HepG2 (cell line): ENCODE results near the gene PHLDB1. TPM values are rescaled to one million over a fixed set of nuclear protein-coding genes. Genes with fewer than 3 reads are reported as not detected.

ENCODE experiments used
- EHMT2 ChIP-seq: fragments of 200-600 bp; sonication (generic); IDR thresholded peaks from 2 replicates; pipeline ENCODE4 v1.7.0; 2017; ENCODE audit warnings: antibody characterized with exemption, low read depth, low read length, borderline replicate concordance
- ERF ChIP-seq: IDR thresholded peaks from 2 replicates; pipeline ENCODE4 v1.6.1; 2018; ENCODE audit warnings: missing biosample characterization, missing genetic modification reagents
- NFIC ChIP-seq: IDR thresholded peaks from 2 replicates; pipeline ENCODE4 v1.6.1; 2012; ENCODE audit warnings: mild to moderate bottlenecking, low read length, inconsistent platforms
- NFKB2 ChIP-seq: sonication (generic); formaldehyde crosslinking; IDR thresholded peaks from 2 replicates; pipeline ENCODE4 v1.4.0; 2020; ENCODE audit warnings: missing genetic modification reagents, borderline replicate concordance
- NR3C1 ChIP-seq: sonication (generic); formaldehyde crosslinking; IDR thresholded peaks from 2 replicates; pipeline ENCODE4 v1.4.0; 2020; ENCODE audit warnings: missing genetic modification reagents
- POGZ ChIP-seq: sonication (generic); formaldehyde crosslinking; IDR thresholded peaks from 2 replicates; pipeline ENCODE4 v1.4.0; 2020; ENCODE audit warnings: mild to moderate bottlenecking, missing genetic modification reagents
- POLR2G ChIP-seq: fragments of 200-400 bp; formaldehyde crosslinking; IDR thresholded peaks from 2 replicates; pipeline ENCODE4 v1.6.1; 2018; ENCODE audit warnings: mild to moderate bottlenecking, low read depth, low read length, moderate library complexity
- SOX13 ChIP-seq, 3 experiments: fragments of 450-650 bp in 1 of 3; sonication (generic) in 1 of 3; formaldehyde crosslinking in 1 of 3; IDR thresholded peaks in 2 of 3; conservative IDR thresholded peaks in 1 of 3; 2 replicates each; pipeline versions ENCODE4 v1.5.0 to v1.6.1; 2016 to 2020; ENCODE audit warnings: antibody characterized with exemption in 1 of 3, mild to moderate bottlenecking in 1 of 3, missing compliant biosample characterization in 1 of 3, missing genetic modification reagents in 1 of 3, moderate library complexity in 1 of 3
- TBX3 ChIP-seq: fragments of 450-650 bp; IDR thresholded peaks from 2 replicates; pipeline ENCODE4 v1.6.1; 2017; ENCODE audit warnings: antibody characterized with exemption, mild to moderate bottlenecking, inconsistent platforms, borderline replicate concordance
- WIZ ChIP-seq: sonication (generic); formaldehyde crosslinking; IDR thresholded peaks from 2 replicates; pipeline ENCODE4 v1.5.1; 2020; ENCODE audit warnings: mild to moderate bottlenecking, missing genetic modification reagents
- ZGPAT ChIP-seq: IDR thresholded peaks from 2 replicates; pipeline ENCODE4 v1.6.1; 2016; ENCODE audit warnings: mild to moderate bottlenecking
- ZMAT3 ChIP-seq: sonication (generic); formaldehyde crosslinking; conservative IDR thresholded peaks from 2 replicates; pipeline ENCODE4 v1.7.0; 2021; ENCODE audit warnings: missing genetic modification reagents
- ZNF431 ChIP-seq: sonication (generic); formaldehyde crosslinking; IDR thresholded peaks from 2 replicates; pipeline ENCODE4 v1.9.0; 2022; ENCODE audit warnings: missing genetic modification reagents, low read depth, mild to moderate bottlenecking, borderline replicate concordance
- ZNF644 ChIP-seq: IDR thresholded peaks from 2 replicates; pipeline ENCODE4 v1.6.1; 2016; ENCODE audit warnings: low read depth
- ZNF709 ChIP-seq: sonication (generic); formaldehyde crosslinking; IDR thresholded peaks from 2 replicates; pipeline ENCODE4 v1.5.0; 2020; ENCODE audit warnings: mild to moderate bottlenecking, missing genetic modification reagents
- ZNF749 ChIP-seq: sonication (generic); formaldehyde crosslinking; IDR thresholded peaks from 2 replicates; pipeline ENCODE4 v1.8.0; 2022; ENCODE audit warnings: mild to moderate bottlenecking, missing genetic modification reagents, moderate library complexity, borderline replicate concordance
- ZNF782 ChIP-seq: sonication (generic); formaldehyde crosslinking; IDR thresholded peaks from 2 replicates; pipeline ENCODE4 v1.4.0; 2020; ENCODE audit warnings: missing genetic modification reagents, mild to moderate bottlenecking, borderline replicate concordance
- ZSCAN29 ChIP-seq: sonication (generic); formaldehyde crosslinking; conservative IDR thresholded peaks from 2 replicates; pipeline ENCODE4 v1.4.0; 2020; ENCODE audit warnings: mild to moderate bottlenecking, missing genetic modification reagents
- polyA plus RNA-seq, 8 experiments: library from polyadenylated mRNA; depleted of rRNA in 3 of 8; stranded (reverse) in 7 of 8; unstranded in 1 of 8; fragments of >200 nt; fragmentation: Illumina TruSeq in 4 of 8; extraction: Trizol in 4 of 8; gene quantifications; 2 replicates each; pipeline versions ENCODE4 v1.2.1 to v1.2.3, GENCODE V29; 2011 to 2016; ENCODE audit warnings: low read depth in 4 of 8, missing spikeins in 1 of 8, mixed read lengths in 1 of 8; ENCODE audit not compliant: insufficient read depth in 1 of 8
- total RNA-seq, 5 experiments: library from RNA; depleted of rRNA; stranded (reverse); fragments of >200 nt; fragmentation: Illumina TruSeq; extraction: Trizol; gene quantifications; 2 replicates each; pipeline ENCODE4 v1.2.3, GENCODE V29; 2016; ENCODE audit warnings: low read depth in 1 of 5
- TF ChIP-seq, protein P1 (sequence below): sonication (generic); formaldehyde crosslinking; IDR thresholded peaks from 2 replicates; pipeline ENCODE4 v1.5.0; 2020; ENCODE audit warnings: mild to moderate bottlenecking, missing genetic modification reagents, borderline replicate concordance

The PHLDB1 gene
- total and polyA plus RNA-seq, 2 of the 13 experiments (the other 11 are each of a cell fraction or from before 2014, with no cell fraction given) = 13.8 to 14.2 TPM

DNA sequence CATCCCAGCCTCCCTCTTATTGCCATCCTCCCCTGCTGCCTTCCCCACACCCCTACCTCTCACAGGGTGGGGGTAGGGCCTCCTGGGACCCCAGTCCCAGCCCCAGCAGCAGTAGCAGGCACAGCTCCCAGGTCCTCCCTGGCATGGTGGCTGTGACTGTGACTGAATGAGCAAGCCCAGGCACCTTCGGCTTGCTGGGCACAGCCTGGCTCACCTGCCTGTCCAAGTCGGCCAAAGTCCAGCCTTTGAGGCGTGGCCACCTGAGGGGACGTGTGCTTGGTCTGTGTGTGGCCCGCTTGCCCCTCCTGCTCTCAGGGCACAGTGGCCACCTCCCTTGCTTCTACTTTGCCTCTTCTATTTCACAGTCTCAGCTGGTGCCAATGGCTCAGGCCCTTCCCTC, 72.1 kb downstream of the PHLDB1 start, which contains the start of gene TREH (continued):
- TF ChIP-seq, protein P1, sequence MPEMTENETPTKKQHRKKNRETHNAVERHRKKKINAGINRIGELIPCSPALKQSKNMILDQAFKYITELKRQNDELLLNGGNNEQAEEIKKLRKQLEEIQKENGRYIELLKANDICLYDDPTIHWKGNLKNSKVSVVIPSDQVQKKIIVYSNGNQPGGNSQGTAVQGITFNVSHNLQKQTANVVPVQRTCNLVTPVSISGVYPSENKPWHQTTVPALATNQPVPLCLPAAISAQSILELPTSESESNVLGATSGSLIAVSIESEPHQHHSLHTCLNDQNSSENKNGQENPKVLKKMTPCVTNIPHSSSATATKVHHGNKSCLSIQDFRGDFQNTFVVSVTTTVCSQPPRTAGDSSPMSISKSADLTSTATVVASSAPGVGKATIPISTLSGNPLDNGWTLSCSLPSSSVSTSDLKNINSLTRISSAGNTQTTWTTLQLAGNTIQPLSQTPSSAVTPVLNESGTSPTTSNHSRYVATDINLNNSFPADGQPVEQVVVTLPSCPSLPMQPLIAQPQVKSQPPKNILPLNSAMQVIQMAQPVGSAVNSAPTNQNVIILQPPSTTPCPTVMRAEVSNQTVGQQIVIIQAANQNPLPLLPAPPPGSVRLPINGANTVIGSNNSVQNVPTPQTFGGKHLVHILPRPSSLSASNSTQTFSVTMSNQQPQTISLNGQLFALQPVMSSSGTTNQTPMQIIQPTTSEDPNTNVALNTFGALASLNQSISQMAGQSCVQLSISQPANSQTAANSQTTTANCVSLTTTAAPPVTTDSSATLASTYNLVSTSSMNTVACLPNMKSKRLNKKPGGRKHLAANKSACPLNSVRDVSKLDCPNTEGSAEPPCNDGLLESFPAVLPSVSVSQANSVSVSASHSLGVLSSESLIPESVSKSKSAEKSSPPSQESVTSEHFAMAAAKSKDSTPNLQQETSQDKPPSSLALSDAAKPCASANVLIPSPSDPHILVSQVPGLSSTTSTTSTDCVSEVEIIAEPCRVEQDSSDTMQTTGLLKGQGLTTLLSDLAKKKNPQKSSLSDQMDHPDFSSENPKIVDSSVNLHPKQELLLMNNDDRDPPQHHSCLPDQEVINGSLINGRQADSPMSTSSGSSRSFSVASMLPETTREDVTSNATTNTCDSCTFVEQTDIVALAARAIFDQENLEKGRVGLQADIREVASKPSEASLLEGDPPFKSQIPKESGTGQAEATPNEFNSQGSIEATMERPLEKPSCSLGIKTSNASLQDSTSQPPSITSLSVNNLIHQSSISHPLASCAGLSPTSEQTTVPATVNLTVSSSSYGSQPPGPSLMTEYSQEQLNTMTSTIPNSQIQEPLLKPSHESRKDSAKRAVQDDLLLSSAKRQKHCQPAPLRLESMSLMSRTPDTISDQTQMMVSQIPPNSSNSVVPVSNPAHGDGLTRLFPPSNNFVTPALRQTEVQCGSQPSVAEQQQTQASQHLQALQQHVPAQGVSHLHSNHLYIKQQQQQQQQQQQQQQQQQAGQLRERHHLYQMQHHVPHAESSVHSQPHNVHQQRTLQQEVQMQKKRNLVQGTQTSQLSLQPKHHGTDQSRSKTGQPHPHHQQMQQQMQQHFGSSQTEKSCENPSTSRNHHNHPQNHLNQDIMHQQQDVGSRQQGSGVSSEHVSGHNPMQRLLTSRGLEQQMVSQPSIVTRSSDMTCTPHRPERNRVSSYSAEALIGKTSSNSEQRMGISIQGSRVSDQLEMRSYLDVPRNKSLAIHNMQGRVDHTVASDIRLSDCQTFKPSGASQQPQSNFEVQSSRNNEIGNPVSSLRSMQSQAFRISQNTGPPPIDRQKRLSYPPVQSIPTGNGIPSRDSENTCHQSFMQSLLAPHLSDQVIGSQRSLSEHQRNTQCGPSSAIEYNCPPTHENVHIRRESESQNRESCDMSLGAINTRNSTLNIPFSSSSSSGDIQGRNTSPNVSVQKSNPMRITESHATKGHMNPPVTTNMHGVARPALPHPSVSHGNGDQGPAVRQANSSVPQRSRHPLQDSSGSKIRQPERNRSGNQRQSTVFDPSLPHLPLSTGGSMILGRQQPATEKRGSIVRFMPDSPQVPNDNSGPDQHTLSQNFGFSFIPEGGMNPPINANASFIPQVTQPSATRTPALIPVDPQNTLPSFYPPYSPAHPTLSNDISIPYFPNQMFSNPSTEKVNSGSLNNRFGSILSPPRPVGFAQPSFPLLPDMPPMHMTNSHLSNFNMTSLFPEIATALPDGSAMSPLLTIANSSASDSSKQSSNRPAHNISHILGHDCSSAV = no peak
- TF ChIP-seq ZNF749 (CRISPR knock-in tag) (no peak), NR3C1 (no peak), POGZ (CRISPR knock-in tag) (no peak), ZMAT3 (CRISPR knock-in tag) (no peak), ZSCAN29 (CRISPR knock-in tag) (no peak), ZNF644 (CRISPR knock-in tag) (peak; percentile 62; the same call in 1 of the 2 replicates), POLR2G (peak; percentile 64), ERF (CRISPR knock-in tag) (peak; percentile 35; the same call in 1 of the 2 replicates), NFIC (no peak), SOX13 (IDR thresholded peaks at IDR 0.05) (no peak), SOX13 (CRISPR knock-in tag; conservative IDR thresholded peaks at IDR 0.05 in 1 of 2, IDR thresholded peaks at IDR 0.05 in 1 of 2) (peak in 1 of 2 experiments; percentile 15; a peak in 2 of 4 replicates), NFKB2 (CRISPR knock-in tag) (no peak), ZNF431 (CRISPR knock-in tag) (no peak), ZNF709 (CRISPR knock-in tag) (no peak), TBX3 (no peak), ZNF782 (CRISPR knock-in tag) (0 out of 2 replicates have a peak, but pooled peaks have one; percentile 11), EHMT2 (no peak), ZGPAT (CRISPR knock-in tag) (0 out of 2 replicates have a peak, but pooled peaks have one; percentile 18), WIZ (CRISPR knock-in tag) (no peak)
